Kidney glomerular epithelial cell (primary cell): ENCODE measurements around the gene AP1S3.
"Not testable (repeated sequence)": the region's sequence is repeated elsewhere in the genome, so short reads cannot be mapped to it uniquely, and the experiment has no call there.

Source experiments
- DNase-seq: peaks from one replicate; lab custom pipeline; 2025; lab: John Stamatoyannopoulos, UW

The AP1S3 gene

DNA sequence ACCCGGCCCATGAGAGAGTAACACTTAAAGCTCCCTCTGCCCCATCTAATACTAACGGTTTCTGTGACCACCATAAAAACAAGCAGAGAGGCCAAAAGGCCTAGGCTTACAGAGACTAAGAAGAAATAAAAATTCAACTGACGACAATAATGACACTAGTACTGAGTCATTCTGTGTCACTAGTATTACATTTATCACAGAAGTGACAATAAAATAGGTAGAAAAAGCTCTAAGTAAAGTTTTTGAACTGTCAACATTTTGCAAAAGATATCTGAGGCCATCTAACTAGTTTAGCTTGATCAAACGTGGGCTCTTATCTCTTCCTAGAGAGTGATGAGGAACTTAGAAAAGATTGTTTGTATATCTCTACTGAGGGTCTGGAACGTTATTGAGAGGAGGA is 35.6 kb downstream of the AP1S3 start:
- DNase-seq = no peak

DNA sequence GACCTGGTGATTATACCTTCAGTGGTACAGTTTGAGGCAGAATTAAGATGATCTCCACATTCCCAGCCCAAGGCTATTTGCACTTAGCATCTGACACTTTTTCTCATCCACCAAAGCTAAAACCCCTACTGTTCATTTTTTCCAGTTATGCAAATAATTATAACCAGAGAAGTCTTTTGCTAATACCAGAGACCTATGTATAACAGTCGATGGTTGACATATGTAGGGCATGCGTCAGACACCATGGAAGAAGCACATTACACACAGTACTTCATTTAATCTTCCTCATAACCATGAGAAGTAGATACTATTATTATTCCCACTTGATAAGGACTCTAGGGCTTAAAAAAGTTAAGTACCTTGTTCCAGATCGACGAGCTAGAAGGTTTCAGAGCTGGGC is 36.5 kb downstream of the AP1S3 start:
- DNase-seq = no peak

DNA sequence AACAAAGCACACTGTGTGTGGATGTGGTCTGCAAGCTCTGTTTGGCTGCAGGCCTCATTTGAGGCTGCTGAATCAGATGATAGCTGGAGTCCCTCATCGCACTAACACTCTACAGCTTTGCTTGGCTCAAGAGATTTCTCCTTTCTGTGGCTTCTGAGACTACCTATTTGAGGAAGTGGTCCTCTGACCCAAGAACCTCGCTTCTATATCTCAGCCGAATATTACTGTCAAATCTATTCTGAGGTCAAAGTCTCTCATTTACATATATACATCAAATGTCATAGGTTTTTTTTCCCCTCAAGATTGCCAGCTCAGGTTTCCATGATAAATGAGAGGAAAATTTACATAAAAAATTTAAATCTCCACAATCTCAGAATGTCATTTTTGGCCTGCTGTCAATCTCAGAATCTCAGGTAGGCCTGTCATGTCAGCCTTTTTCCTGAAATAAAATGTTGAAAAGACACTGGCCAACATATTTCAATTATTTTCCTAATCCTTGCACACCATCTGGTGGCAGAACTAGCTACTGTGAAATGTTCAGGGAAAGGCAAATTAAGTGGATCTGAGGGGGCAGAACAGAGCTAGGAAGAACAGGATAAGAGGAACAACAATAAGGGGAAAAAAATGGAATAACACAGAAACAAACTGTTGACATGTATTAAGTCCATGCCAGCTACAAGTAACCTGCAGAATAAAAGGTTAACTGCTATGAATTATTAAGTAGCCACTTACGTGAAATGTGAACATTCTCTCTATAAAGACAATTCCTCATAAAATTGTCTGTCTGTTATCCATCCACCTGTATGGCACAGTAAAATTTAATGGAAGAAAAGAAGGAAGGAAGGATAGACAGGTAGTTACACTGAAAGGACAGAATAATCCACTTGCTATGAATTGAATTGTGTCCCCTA is 39.3 kb downstream of the AP1S3 start:
- peak; percentile 68 for DNase-seq

GRCh38 chr2:223797037-223797436 is 40.3 kb downstream of the AP1S3 start:
- DNase-seq = peak; percentile 92

DNA sequence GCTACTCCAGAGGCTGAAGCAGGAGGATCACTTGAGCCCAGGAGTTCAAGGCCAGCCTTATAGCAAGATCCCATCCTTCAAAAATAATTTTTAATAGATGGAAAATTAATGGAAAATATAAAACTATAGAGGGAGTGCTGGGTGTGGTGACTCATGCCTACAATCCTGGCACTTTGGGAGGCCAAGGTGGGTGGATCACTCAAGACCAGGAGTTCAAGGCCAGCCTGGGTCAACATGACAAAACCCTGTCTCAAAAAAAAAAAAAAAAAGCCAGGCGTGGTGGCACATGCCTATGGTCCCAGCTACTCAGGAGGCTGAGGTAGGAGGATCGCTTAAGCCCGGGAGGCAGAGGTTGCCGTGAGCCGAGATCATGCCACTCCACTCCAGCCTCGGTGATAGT is 48.0 kb downstream of the AP1S3 start:
- no peak for DNase-seq

DNA sequence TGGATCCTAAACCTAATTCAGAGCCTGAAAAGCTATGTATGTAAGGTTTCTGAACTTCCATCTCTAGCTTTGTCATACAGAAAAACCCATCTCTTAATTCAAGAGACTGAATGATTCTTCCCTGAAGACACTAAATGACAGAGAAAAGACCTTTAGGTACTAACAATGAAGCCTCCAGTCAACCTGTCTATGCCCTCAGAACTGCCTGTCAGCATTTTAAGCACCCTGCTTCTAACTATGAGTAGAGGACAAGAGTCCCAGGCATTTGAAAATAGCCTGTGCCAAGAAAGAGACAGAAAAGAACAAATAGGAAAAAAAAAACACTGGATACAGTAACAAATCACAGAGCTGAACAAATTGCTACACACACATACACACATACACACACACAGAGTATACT is 48.6 kb downstream of the AP1S3 start:
- DNase-seq = no peak

GRCh38 chr2:223788106-223788505 is 49.3 kb downstream of the AP1S3 start:
- DNase-seq = not testable (repeated sequence)

GRCh38 chr2:223787358-223787757 is 50.0 kb downstream of the AP1S3 start:
- no peak for DNase-seq

DNA sequence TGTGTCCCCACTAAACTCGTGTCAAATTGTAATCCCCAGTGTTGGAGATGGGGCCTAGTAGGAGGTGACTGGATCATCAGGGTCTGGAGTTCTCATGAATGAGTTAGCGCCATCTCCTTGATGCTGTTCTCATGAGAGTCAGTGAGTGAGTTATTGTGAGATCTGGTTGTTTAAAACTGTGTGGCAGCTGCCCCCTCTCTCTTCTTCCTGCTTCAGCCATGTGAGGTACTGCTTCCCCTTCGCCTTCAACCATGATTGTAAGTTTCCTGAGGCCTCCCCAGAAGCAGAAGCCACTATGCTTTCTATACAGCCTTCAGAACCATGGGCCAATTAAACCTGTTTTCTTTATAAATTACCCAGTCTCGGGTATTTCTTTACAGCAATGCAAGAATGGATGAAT is 50.4 kb downstream of the AP1S3 start:
- no peak for DNase-seq

- DNase-seq = no peak
Observed at GRCh38 chr2:223786236-223786635, 51.1 kb downstream of the AP1S3 start.

DNA sequence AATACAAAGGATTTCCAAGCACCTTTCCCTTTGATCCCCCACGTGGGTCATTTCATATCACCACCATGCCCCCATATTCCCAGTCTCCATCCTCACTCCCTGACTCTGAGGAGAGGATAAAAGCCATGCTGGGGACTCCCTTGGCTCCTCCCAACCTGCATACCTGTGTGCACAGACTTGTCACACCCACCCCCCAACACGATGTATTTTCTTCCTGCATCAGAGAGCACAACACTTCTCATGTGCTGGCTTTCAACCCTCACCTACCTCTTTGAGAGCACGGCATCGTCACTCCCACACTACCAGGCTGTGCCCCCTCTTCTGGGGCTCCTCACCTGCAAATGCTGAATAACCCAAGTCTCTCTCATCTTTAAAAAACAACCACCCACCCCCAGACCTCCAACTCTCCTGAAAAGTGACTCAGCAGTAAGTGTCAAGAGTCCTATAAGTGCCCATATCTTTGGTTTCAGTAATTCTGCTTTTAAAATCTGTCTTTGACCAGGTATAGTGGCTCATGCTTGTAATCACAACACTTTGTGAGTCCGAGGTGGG is 53.1 kb downstream of the AP1S3 start:
- DNase-seq = no peak

GRCh38 chr2:223782629-223783028 is 54.8 kb downstream of the AP1S3 start:
- DNase-seq = no peak

GRCh38 chr2:223781560-223781959 is 55.8 kb downstream of the AP1S3 start:
- DNase-seq = no peak

DNA sequence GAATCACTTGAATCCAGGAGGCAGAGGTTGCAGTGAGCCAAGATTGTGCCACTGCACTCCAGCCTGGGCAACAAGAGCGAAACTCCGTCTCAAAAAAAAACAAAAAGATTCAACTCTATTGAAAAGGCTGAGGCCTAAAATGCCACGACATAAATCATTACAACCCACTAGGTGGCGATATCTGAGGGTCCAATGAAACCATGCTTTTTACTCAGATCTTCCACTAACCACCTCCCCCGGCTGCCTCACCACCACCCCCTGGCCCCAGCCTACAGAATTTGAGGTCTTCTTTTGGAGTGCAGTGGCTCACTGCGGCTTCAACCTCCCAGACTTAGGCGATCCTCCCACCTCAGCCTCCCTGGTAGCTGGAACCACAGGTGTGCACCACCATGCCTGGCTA is 57.5 kb downstream of the AP1S3 start:
- no peak for DNase-seq

DNA sequence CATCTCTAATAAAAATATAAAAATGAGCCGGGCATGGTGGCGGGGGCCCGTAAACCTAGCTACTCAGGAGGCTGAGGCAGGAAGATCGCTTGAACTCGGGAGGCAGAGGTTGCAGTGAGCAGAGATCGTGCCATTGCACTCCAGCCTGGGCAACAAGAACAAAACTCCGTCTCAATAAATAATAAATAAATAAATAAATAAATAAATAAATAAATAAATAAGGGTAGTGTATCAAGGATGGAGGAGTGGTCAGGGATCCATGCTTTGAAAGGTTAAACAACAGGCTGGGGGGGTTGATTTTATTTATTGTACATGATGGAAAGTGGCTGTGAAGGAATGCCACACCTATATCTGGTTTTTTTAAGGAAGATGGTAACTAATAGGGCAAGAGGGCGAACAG is 63.2 kb downstream of the AP1S3 start:
- DNase-seq = no peak

DNA sequence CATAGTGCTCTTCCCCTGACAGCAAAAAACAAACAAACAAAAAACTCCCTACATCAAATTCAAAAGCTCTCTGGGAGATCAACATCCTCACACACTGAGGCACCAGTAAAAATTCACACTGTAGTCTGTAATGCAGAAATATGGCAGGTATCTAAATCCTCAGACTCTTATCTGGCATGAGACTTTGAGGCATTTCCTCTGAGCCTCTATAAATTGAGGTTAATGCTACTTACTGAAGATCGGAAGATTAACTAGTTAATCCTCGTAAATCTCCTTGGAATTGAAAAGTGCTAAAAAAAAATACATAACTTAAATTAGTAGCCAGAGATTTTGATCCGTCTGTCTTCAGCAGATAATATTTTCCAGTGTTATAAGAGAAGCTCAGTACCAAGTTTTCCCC is 65.0 kb downstream of the AP1S3 start:
- DNase-seq = no peak

- DNase-seq = no peak
Observed at GRCh38 chr2:223771475-223771874, 65.9 kb downstream of the AP1S3 start.

GRCh38 chr2:223768179-223768578 is 69.2 kb downstream of the AP1S3 start:
- no peak for DNase-seq

DNA sequence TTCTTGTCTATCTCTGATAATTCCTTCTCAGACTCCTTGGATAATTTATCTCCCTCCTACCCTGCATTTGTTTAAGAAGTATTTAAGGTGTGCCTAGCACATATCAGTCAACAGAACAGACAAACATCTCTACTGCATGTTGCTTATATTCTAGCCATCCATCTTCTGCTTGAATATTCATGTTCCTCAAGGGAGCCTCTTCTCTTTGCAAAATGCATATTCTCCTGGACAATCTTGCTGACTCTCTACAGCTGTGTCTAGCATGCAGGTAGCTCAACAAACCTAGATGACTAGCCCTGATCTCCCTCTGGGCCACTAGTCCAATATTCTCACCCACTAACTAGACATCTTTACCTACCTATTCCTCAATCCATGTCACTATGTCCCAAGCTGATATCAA is 70.0 kb downstream of the AP1S3 start:
- DNase-seq = no peak

GRCh38 chr2:223765221-223765785 is 72.1 kb downstream of the AP1S3 start:
- DNase-seq = no peak

DNA sequence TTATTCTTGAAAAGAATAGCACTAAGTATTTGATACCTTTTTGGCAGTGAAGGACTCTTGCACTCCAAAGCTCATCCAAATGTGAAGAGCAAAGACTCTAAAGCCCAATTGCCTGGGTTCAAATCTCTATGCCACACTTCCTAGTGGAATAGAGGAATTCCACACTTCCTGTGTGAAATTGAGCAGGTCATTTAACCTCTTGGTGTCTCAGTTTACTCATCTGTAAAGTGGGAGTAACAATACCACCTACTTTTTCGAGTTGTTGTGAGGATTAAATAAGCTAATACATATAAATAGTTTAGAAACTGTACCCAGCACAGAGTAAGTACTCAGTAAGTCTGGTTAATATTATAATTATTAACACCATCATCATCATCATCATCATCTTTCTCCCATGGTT is 72.6 kb downstream of the AP1S3 start:
- DNase-seq = no peak

DNA sequence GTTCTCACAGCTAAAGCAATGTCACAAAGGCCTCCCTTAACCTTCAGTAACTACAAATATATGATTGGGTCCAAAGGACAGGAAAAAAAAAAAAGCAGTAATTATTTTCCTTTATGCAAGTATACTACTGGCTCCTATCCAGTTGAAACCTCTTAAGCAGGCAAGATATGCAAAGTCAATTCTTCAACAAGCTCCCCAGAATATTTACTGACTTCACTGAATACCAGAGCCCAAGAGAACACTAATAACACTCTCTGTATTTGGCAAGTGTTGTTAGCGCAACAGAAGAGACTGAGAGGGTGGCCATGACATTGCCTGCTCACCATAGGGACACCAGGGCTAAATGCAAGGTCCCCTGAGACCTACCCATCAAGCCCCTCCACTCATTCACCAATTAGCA is 74.5 kb downstream of the AP1S3 start:
- no peak for DNase-seq

DNA sequence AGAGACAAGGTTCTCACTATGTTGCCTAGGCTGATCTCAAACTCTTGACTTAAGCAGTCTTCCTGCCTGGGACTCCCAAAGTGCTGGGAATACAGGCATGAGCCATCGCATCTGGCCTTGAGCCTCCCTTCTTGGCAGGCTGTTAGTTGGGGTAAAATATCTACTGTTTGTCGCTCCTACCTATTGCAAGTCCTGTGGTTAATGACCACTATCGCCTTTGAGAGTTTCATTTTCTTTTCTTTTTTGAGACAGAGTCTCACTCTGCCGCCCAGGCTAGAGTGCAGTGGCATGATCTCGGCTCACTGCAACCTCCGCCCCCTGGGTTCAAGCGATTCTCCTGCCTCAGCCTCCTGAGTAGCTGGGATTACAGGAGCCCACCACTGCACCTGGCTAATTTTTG is 75.6 kb downstream of the AP1S3 start:
- not testable (repeated sequence) for DNase-seq
